T-helper 17 cell (primary cell): ENCODE results near the gene PEX5L. TPM values are rescaled to one million over a fixed set of nuclear protein-coding genes. Genes with fewer than 3 reads are reported as not detected.

Experiments
- ATAC-seq: fragments of 150-1000 bp; cut with Tn5 transposase; 2 replicates; pipeline ENCODE4 v1.10.0; 2021; ENCODE audit warnings: mild to moderate bottlenecking, moderate library complexity
- DNase-seq, 3 donors: peaks; one replicate each; pipeline versions ENCODE4 v3.0.0 to v3.0.0-alpha.2; 2020 to 2021
- H3K9me3 ChIP-seq: one replicate; pipeline ENCODE4 v1.7.0; 2013; ENCODE audit warnings: low read length, mild to moderate bottlenecking; ENCODE audit not compliant: control insufficient read depth, poor library complexity, severe bottlenecking
- H3K27ac Mint-ChIP-seq: one replicate; pipeline ENCODE4 v1.8.0; 2022; ENCODE audit warnings: mild to moderate bottlenecking, moderate library complexity, mixed read lengths
- H3K27me3 Mint-ChIP-seq: one replicate; pipeline ENCODE4 v1.8.0; 2022; ENCODE audit warnings: mixed read lengths
- H3K36me3 Mint-ChIP-seq: one replicate; pipeline ENCODE4 v1.8.0; 2022; ENCODE audit warnings: low read depth, mixed read lengths
- H3K4me1 Mint-ChIP-seq: one replicate; pipeline ENCODE4 v1.8.0; 2022; ENCODE audit warnings: mild to moderate bottlenecking, mixed read lengths
- H3K4me3 Mint-ChIP-seq: one replicate; pipeline ENCODE4 v1.8.0; 2022; ENCODE audit warnings: mild to moderate bottlenecking, moderate library complexity, mixed read lengths
- total RNA-seq, 4 donors: library from RNA in 2 of 4; stranded (reverse) in 2 of 4; gene quantifications; one replicate each; pipeline ENCODE4 v1.2.3 and lab custom pipeline; 2022 to 2026

Gene PEX5L
- total RNA-seq, 2 donors from 2014 or later: not detected

GRCh38 chr3:179958759-179959158, 78.0 kb downstream of the PEX5L start:
- Mint-ChIP-seq H3K4me1 (no peaks in the 10 kb centered on the region), H3K36me3 (no peaks in the 10 kb centered on the region), H3K4me3 (no peak overlapping the region), H3K27ac (no peak overlapping the region), H3K27me3 (peaks cover 34% of the 10 kb centered on the region)
- no peaks in the 10 kb centered on the region for H3K9me3 ChIP-seq
- ATAC-seq (no peak), DNase-seq (no peak)

GRCh38 chr3:179958143-179958542, 78.6 kb downstream of the PEX5L start:
- Mint-ChIP-seq H3K36me3 (no peaks in the 10 kb centered on the region), H3K27me3 (peaks cover 32% of the 10 kb centered on the region), H3K4me3 (no peak overlapping the region), H3K4me1 (no peaks in the 10 kb centered on the region), H3K27ac (no peak overlapping the region)
- ATAC-seq (no peak), DNase-seq (no peak)
- H3K9me3 ChIP-seq: no peaks in the 10 kb centered on the region

- no peaks in the 10 kb centered on the region for H3K4me1 Mint-ChIP-seq
- no peaks in the 10 kb centered on the region for H3K9me3 ChIP-seq
- no peak overlapping the region for H3K27ac Mint-ChIP-seq
- no peaks in the 10 kb centered on the region for H3K36me3 Mint-ChIP-seq
- H3K4me3 Mint-ChIP-seq: no peak overlapping the region
- H3K27me3 Mint-ChIP-seq: peaks cover 24% of the 10 kb centered on the region
- ATAC-seq (no peak), DNase-seq (no peak)
Observed at GRCh38 chr3:179957264-179957845, 79.4 kb downstream of the PEX5L start.

- H3K9me3 ChIP-seq: no peaks in the 10 kb centered on the region
- no peak for ATAC-seq
- no peak overlapping the region for H3K27ac Mint-ChIP-seq
- no peaks in the 10 kb centered on the region for H3K4me1 Mint-ChIP-seq
- H3K4me3 Mint-ChIP-seq: no peak overlapping the region
- no peaks in the 10 kb centered on the region for H3K36me3 Mint-ChIP-seq
- no peak for DNase-seq
- peaks cover 24% of the 10 kb centered on the region for H3K27me3 Mint-ChIP-seq
Observed at GRCh38 chr3:179956416-179956830, 80.3 kb downstream of the PEX5L start.

GRCh38 chr3:179955809-179956208, 80.9 kb downstream of the PEX5L start:
- Mint-ChIP-seq H3K27ac (no peak overlapping the region), H3K36me3 (no peaks in the 10 kb centered on the region), H3K4me1 (no peaks in the 10 kb centered on the region), H3K4me3 (no peak overlapping the region), H3K27me3 (peaks cover 29% of the 10 kb centered on the region)
- DNase-seq (no peak), ATAC-seq (no peak)
- no peaks in the 10 kb centered on the region for H3K9me3 ChIP-seq

- Mint-ChIP-seq H3K4me3 (no peak overlapping the region), H3K27ac (no peak overlapping the region), H3K4me1 (no peaks in the 10 kb centered on the region), H3K27me3 (peaks cover 34% of the 10 kb centered on the region), H3K36me3 (no peaks in the 10 kb centered on the region)
- no peak for ATAC-seq
- no peaks in the 10 kb centered on the region for H3K9me3 ChIP-seq
- no peak for DNase-seq
Observed at GRCh38 chr3:179955286-179955685, 81.5 kb downstream of the PEX5L start.

DNA sequence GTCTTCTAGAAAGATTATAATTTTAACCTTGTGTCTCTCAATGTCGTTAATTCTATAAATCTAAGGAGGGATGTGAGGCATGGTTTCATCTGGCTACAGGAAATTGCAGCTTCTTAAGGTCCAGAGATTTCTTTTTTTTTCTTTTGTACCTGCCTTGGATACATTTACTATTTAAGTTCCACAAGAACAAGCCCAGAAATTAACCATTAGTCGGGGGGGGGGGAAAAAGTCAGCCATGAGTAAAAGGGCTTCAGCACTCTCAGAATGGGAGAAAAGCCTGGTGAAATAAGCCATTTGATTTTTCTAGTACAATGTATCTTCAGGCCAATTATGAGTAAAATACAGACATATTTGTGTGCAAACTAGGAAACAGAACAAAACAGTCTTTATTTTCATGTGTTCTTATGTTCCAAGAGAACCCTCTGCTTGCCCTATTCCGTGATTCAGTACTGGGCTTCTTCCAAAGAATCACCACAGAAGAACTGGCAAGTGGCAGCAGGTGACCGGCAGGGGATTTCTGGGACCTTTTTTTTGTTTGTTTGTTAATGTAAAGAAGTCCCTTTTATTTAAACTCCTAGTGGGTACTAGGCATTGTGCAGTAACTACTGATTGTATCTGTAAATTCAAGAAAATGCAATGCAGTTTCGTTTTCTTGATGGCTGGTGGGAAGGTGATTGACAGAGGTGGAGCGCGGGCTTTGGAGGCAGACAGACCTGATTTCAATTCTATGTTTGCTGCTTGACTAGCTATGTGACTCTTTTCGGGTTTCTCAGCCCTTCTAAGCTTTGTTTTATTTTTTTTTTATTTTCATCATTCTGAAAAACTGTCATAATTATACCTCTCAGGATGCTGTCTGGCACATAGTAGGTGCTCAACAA, 82.5 kb downstream of the PEX5L start:
- no peaks in the 10 kb centered on the region for H3K9me3 ChIP-seq
- DNase-seq: no peak
- no peak overlapping the region for H3K27ac Mint-ChIP-seq
- no peak overlapping the region for H3K4me3 Mint-ChIP-seq
- no peaks in the 10 kb centered on the region for H3K4me1 Mint-ChIP-seq
- no peak for ATAC-seq
- peaks cover 32% of the 10 kb centered on the region for H3K27me3 Mint-ChIP-seq
- no peaks in the 10 kb centered on the region for H3K36me3 Mint-ChIP-seq

DNA sequence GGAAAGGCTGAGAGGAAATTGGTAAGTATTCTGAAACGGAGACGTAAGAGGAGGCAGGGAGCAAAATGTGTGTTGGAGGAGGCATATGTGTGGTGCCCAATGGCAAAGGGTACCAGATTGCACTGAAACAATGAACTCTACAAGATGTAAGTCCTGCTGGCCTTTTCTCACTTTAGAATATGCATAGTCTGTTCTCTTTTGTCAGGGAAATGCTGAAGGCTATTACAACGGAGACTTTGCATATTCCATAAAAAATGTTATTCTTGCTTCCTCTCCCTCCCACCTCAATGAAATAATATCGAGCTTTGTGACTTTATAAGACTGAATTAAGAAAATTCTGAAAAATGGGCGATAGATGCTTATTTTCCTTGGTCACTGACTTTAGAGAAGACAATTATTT, 85.9 kb downstream of the PEX5L start:
- no peak overlapping the region for H3K4me3 Mint-ChIP-seq
- H3K27ac Mint-ChIP-seq: no peak overlapping the region
- no peaks in the 10 kb centered on the region for H3K9me3 ChIP-seq
- peaks cover 36% of the 10 kb centered on the region for H3K27me3 Mint-ChIP-seq
- no peaks in the 10 kb centered on the region for H3K36me3 Mint-ChIP-seq
- DNase-seq (no peak), ATAC-seq (no peak)
- H3K4me1 Mint-ChIP-seq: no peaks in the 10 kb centered on the region

DNA sequence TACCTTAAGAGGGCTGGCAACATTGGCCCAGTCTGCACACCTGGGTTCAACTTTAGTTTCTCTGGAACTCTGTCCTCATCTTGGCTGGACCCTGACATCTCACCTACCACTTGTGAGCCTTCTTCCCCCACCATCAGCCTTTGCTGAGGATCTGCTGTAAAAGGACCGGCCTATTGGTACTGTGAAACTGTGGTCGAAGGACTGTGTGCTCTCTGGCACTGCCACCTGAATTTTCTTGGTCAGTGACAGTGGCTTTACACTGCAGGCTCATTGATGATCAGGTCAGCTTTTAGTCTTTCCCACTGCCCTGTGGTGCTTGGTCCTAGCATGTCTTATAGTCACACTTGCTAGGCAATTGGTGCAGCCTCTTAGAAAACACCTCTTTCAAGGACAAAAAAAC, 86.9 kb downstream of the PEX5L start:
- H3K36me3 Mint-ChIP-seq: no peaks in the 10 kb centered on the region
- H3K9me3 ChIP-seq: no peaks in the 10 kb centered on the region
- H3K4me3 Mint-ChIP-seq: no peak overlapping the region
- no peaks in the 10 kb centered on the region for H3K4me1 Mint-ChIP-seq
- ATAC-seq: no peak
- no peak overlapping the region for H3K27ac Mint-ChIP-seq
- H3K27me3 Mint-ChIP-seq: peaks cover 39% of the 10 kb centered on the region
- no peak for DNase-seq

DNA sequence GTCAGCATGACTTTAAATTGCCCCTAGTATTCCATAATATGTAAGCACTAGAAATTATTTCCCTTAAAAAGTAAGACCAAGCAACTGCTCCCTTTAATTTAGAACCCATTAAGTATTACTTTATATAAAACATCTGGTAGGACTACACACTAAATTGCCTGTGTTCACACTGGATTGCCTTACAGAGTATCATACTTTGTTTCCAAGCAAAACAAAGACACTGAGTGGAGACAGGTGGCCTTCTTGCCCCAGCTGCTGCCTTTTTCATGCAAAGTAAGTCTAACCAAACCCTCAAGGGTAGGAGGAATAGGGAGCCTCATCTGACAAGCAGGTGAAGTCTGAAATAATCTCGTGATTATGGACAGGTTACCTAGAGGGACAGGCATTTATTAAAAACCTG, 87.3 kb downstream of the PEX5L start:
- DNase-seq (no peak), ATAC-seq (no peak)
- Mint-ChIP-seq H3K27me3 (peaks cover 43% of the 10 kb centered on the region), H3K4me1 (no peaks in the 10 kb centered on the region), H3K4me3 (no peak overlapping the region), H3K27ac (no peak overlapping the region), H3K36me3 (no peaks in the 10 kb centered on the region)
- no peaks in the 10 kb centered on the region for H3K9me3 ChIP-seq

- Mint-ChIP-seq H3K27me3 (peaks cover 45% of the 10 kb centered on the region), H3K4me1 (no peaks in the 10 kb centered on the region), H3K4me3 (no peak overlapping the region), H3K27ac (no peak overlapping the region), H3K36me3 (no peaks in the 10 kb centered on the region)
- DNase-seq: no peak
- ATAC-seq: no peak
- H3K9me3 ChIP-seq: no peaks in the 10 kb centered on the region
Observed at GRCh38 chr3:179948740-179949139, 88.0 kb downstream of the PEX5L start.

DNA sequence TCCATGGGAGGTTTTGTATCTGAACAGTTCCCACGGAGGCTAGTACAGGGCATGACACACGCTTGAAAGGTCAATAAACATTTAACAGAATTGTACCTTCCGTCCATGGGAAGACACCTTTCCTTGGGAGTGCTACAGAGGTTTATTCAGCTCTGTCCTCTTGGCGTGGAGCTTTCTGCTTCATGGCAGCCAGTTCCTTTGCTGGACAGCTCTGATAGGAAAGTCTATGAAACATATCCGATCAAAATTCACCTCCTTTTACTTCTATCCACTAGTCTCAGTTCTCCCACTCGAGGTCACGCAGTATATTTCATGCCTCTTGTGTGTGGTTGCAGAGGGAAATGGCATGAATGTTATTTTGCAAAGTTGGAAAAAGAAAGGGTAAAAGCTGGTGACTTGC, 91.2 kb downstream of the PEX5L start:
- ATAC-seq: no peak

GRCh38 chr3:179943117-179943880, 93.4 kb downstream of the PEX5L start:
- H3K36me3 Mint-ChIP-seq: no peaks in the 10 kb centered on the region

More for the DNA sequence above, 91.2 kb downstream of the PEX5L start:
- Mint-ChIP-seq H3K36me3 (no peaks in the 10 kb centered on the region), H3K4me3 (no peak overlapping the region), H3K27ac (no peak overlapping the region), H3K27me3 (peaks cover 44% of the 10 kb centered on the region), H3K4me1 (peaks cover 5% of the 10 kb centered on the region)
- no peak for DNase-seq
- H3K9me3 ChIP-seq: no peaks in the 10 kb centered on the region

More at GRCh38 chr3:179943117-179943880, 93.4 kb downstream of the PEX5L start:
- H3K27ac Mint-ChIP-seq: no peak overlapping the region
- ATAC-seq: no peak
- DNase-seq: no peak
- H3K4me3 Mint-ChIP-seq: no peak overlapping the region
- peaks cover 5% of the 10 kb centered on the region for H3K4me1 Mint-ChIP-seq
- H3K9me3 ChIP-seq: no peaks in the 10 kb centered on the region
- H3K27me3 Mint-ChIP-seq: peaks cover 34% of the 10 kb centered on the region
